ENCODE data around the gene CORO1C.
"Not testable (repeated sequence)": the region's sequence is repeated elsewhere in the genome, so short reads cannot be mapped to it uniquely, and the experiment has no call there.

DNA sequence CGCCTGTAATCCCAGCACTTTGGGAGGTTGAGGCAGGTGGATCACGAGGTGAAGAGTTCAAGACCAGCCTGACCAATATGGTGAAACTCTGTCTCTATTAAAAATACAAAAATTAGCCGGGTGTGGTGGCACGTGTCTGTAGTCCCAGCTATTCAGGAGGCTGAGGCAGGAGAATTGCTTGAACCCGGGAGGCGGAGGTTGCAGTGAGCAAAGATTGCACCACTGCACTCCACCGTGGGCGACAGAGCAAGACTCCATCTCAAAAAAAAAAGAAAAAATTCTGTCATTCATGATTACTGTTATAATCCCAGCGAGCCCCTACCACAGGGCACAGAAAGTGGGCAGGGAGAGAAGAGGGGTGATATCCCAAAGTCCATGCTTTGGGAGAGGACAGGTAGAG, 40.5 kb upstream of the CORO1C start:
- TF ChIP-seq EZH2 (IDR thresholded peaks at IDR 0.05; ENCODE audit: insufficient read depth, low read length): not testable (repeated sequence)
- TF ChIP-seq, protein P1, sequence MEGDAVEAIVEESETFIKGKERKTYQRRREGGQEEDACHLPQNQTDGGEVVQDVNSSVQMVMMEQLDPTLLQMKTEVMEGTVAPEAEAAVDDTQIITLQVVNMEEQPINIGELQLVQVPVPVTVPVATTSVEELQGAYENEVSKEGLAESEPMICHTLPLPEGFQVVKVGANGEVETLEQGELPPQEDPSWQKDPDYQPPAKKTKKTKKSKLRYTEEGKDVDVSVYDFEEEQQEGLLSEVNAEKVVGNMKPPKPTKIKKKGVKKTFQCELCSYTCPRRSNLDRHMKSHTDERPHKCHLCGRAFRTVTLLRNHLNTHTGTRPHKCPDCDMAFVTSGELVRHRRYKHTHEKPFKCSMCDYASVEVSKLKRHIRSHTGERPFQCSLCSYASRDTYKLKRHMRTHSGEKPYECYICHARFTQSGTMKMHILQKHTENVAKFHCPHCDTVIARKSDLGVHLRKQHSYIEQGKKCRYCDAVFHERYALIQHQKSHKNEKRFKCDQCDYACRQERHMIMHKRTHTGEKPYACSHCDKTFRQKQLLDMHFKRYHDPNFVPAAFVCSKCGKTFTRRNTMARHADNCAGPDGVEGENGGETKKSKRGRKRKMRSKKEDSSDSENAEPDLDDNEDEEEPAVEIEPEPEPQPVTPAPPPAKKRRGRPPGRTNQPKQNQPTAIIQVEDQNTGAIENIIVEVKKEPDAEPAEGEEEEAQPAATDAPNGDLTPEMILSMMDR (IDR thresholded peaks at IDR 0.05; ENCODE audit: insufficient read depth, low read depth, low read length): not testable (repeated sequence)

Data from astrocyte (in vitro differentiated cells and primary cell).